HepG2 (cell line): Measurements from ENCODE around the gene LSM14B. TPM values are rescaled to one million over a fixed set of nuclear protein-coding genes. Genes with fewer than 3 reads are reported as not detected.

Source experiments
- ATAC-seq: fragments of 200-7000 bp; cut with Tn5 transposase; 3 replicates; pipeline ENCODE4 v1.9.1; 2020; ENCODE audit warnings: mild to moderate bottlenecking, moderate library complexity
- BruUV-seq: library from RNA; stranded (reverse); fragments of 400-500 nt; replicated peaks from 2 replicates; lab custom pipeline; 2021; lab: Mats Ljungman, UMichigan
- CTCF ChIA-PET: fragments of 300-600 bp; formaldehyde crosslinking; extraction: SDS; loops from one replicate; lab custom pipeline; 2021; ENCODE audit warnings: low total read pairs, inconsistent platforms, low intra/inter-chr PET ratio; lab: Yijun Ruan, JAX
- POLR2A ChIA-PET: fragments of 350-600 bp; sonication (Branson Sonifier 250); formaldehyde crosslinking; loops from one replicate; lab custom pipeline; 2020; ENCODE audit warnings: antibody characterized with exemption, inconsistent platforms; lab: Yijun Ruan, JAX
- DNase-seq: peaks from one replicate; pipeline ENCODE4 v3.0.0-alpha.2; 2015; ENCODE audit warnings: low spot score
- FAIRE-seq: peaks from 3 replicates; lab custom pipeline; 2011; peaks lifted over from hg19 to GRCh38; lab: Jason Lieb, UNC
- H2AFZ ChIP-seq: one replicate; pipeline ENCODE4 v1.6.1; 2011; ENCODE audit warnings: low read length, inconsistent platforms
- H3K27ac ChIP-seq: fragments of 300-600 bp; 3 replicates; pipeline ENCODE4 v1.8.0; 2011; ENCODE audit warnings: mixed run types, mild to moderate bottlenecking, mixed read lengths, low read length, inconsistent platforms; ENCODE audit not compliant: insufficient read depth; ENCODE audit errors: extremely low read length
- H3K27me3 ChIP-seq, 2 experiments: fragments of 200-600 bp in 1 of 2; 2 replicates in 1 of 2; 3 replicates in 1 of 2; pipeline versions ENCODE4 v1.6.0 to v1.8.0; 2011; ENCODE audit warnings: low read length in 2 of 2, mild to moderate bottlenecking in 2 of 2, moderate library complexity in 2 of 2, inconsistent platforms in 1 of 2; ENCODE audit not compliant: insufficient read depth in 2 of 2, control insufficient read depth in 1 of 2
- H3K36me3 ChIP-seq, 2 experiments: fragments of 200-600 bp in 1 of 2; replicated peaks in 1 of 2; 2 replicates in 1 of 2; 3 replicates in 1 of 2; pipeline versions ENCODE4 v1.5.1 to v1.8.0; 2011; ENCODE audit warnings: low read length in 2 of 2, inconsistent platforms in 1 of 2; ENCODE audit not compliant: insufficient read depth in 2 of 2, control insufficient read depth in 1 of 2
- H3K4me1 ChIP-seq: 2 replicates; pipeline ENCODE4 v1.5.1; 2012; ENCODE audit warnings: low read length, inconsistent platforms; ENCODE audit not compliant: insufficient read depth
- H3K4me2 ChIP-seq: 2 replicates; pipeline ENCODE4 v1.6.0; 2011; ENCODE audit warnings: low read depth, low read length, inconsistent platforms
- H3K4me3 ChIP-seq, 3 experiments: fragments of 200-600 bp in 1 of 3; sonication (generic), shearing (Covaris generic) in 1 of 3; replicated peaks in 1 of 3; 2 replicates each; pipeline ENCODE4 v1.5.1; 2011 to 2016; ENCODE audit warnings: low read length in 3 of 3, inconsistent platforms in 2 of 3, low read depth in 2 of 3, mild to moderate bottlenecking in 2 of 3, control low read depth in 1 of 3, mixed read lengths in 1 of 3; ENCODE audit not compliant: insufficient read depth in 1 of 3
- H3K79me2 ChIP-seq: one replicate; pipeline ENCODE4 v1.6.1; 2011; ENCODE audit warnings: low read length, inconsistent platforms; ENCODE audit not compliant: insufficient read depth
- H3K9ac ChIP-seq: 2 replicates; pipeline ENCODE4 v1.6.0; 2011; ENCODE audit warnings: mild to moderate bottlenecking, low read depth, low read length, inconsistent platforms; ENCODE audit not compliant: insufficient read depth
- H3K9me3 ChIP-seq: 2 replicates; pipeline ENCODE4 v1.5.1; 2012; ENCODE audit warnings: mild to moderate bottlenecking, low read length
- H4K20me1 ChIP-seq: 2 replicates; pipeline ENCODE4 v1.6.0; 2011; ENCODE audit warnings: inconsistent platforms, mild to moderate bottlenecking, low read length, moderate library complexity; ENCODE audit not compliant: insufficient read depth
- CBX1 ChIP-seq: IDR thresholded peaks from one replicate; pipeline ENCODE4 v1.6.1; 2016; ENCODE audit warnings: antibody characterized with exemption, low read depth
- U2AF1 ChIP-seq: fragments of 200-400 bp; formaldehyde crosslinking; optimal IDR thresholded peaks from 2 replicates; pipeline ENCODE3; 2017; ENCODE audit warnings: mild to moderate bottlenecking, low read depth, low read length
- ZNF569 ChIP-seq: sonication (generic); formaldehyde crosslinking; IDR thresholded peaks from 2 replicates; pipeline ENCODE4 v1.5.0; 2020; ENCODE audit warnings: mild to moderate bottlenecking, missing genetic modification reagents, moderate library complexity, borderline replicate concordance
- WGBS: methylation state at CpG from one replicate; pipeline ENCODE4 v1.1.6; 2017; ENCODE audit warnings: low lambda C conversion rate; 5-methylcytosine and 5-hydroxymethylcytosine counted together
- in situ Hi-C: cut with HindIII; loops from 2 replicates; pipeline ENCODE4 v1.10.0; 2017; ENCODE audit warnings: low pct_unique_long_range_greater_than_20kb; ENCODE audit not compliant: extremely low pct_ligation_motif_present
- intact Hi-C: fragments of 100-400 bp; cut with micrococcal nuclease; formaldehyde crosslinking; loops from one replicate; pipeline ENCODE4 v1.10.0; 2022; ENCODE audit not compliant: unreplicated experiment
- polyA plus RNA-seq, 8 experiments: library from polyadenylated mRNA; depleted of rRNA in 3 of 8; stranded (reverse) in 7 of 8; unstranded in 1 of 8; fragments of >200 nt; fragmentation: Illumina TruSeq in 4 of 8; extraction: Trizol in 4 of 8; gene quantifications; 2 replicates each; pipeline versions ENCODE4 v1.2.1 to v1.2.3, GENCODE V29; 2011 to 2016; ENCODE audit warnings: low read depth in 4 of 8, missing spikeins in 1 of 8, mixed read lengths in 1 of 8; ENCODE audit not compliant: insufficient read depth in 1 of 8
- total RNA-seq, 5 experiments: library from RNA; depleted of rRNA; stranded (reverse); fragments of >200 nt; fragmentation: Illumina TruSeq; extraction: Trizol; gene quantifications; 2 replicates each; pipeline ENCODE4 v1.2.3, GENCODE V29; 2016; ENCODE audit warnings: low read depth in 1 of 5
- TF ChIP-seq, protein P1 (sequence below): IDR thresholded peaks from 2 replicates; pipeline ENCODE4 v1.4.0; 2020; ENCODE audit warnings: mild to moderate bottlenecking, missing genetic modification reagents
- TF ChIP-seq, protein P2 (sequence below): sonication (generic); formaldehyde crosslinking; conservative IDR thresholded peaks from 2 replicates; pipeline ENCODE4 v1.8.0; 2022; ENCODE audit warnings: low read depth, missing genetic modification reagents
- TF ChIP-seq, protein P3 (sequence below): sonication (generic); formaldehyde crosslinking; IDR thresholded peaks from 2 replicates; pipeline ENCODE4 v1.5.1; 2020; ENCODE audit warnings: mild to moderate bottlenecking, missing genetic modification reagents, moderate library complexity

LSM14B gene
- total and polyA plus RNA-seq, 2 of the 13 experiments (the other 11 are each of a cell fraction or from before 2014, with no cell fraction given), result 43.3 to 79.2 TPM

DNA sequence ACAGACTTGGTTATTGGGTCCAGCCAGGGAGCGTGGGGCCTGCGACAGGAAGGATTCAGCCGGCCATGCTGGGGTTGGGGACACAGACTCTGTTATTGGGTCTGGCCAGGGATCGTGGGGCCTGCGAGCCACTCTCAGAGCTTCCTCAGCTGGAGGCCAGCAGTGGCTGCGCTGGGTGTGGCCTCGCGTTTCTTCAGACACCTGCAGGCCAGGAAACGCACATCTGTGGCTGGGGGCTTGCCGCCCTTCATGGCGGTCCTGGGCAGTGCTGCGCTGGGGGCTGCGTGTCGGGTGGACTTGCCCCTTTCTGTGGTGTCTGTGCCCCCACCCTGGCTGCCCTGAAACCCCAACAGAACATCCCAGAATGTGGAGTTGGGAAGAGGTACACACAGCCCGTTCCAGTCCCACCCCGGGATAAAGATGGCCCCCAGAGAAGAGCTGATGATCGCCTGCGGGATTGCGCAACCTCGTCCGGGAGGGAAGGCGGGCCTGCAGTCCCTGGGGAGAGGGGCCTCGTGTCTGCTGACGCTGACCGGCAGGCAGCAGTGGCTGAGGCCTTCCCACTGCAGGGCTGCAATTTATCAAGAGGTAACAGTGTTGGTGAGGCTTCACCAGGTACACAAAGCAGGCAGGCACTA, 43.6 kb downstream of the LSM14B start (continued):
- TF ChIP-seq, protein P1, sequence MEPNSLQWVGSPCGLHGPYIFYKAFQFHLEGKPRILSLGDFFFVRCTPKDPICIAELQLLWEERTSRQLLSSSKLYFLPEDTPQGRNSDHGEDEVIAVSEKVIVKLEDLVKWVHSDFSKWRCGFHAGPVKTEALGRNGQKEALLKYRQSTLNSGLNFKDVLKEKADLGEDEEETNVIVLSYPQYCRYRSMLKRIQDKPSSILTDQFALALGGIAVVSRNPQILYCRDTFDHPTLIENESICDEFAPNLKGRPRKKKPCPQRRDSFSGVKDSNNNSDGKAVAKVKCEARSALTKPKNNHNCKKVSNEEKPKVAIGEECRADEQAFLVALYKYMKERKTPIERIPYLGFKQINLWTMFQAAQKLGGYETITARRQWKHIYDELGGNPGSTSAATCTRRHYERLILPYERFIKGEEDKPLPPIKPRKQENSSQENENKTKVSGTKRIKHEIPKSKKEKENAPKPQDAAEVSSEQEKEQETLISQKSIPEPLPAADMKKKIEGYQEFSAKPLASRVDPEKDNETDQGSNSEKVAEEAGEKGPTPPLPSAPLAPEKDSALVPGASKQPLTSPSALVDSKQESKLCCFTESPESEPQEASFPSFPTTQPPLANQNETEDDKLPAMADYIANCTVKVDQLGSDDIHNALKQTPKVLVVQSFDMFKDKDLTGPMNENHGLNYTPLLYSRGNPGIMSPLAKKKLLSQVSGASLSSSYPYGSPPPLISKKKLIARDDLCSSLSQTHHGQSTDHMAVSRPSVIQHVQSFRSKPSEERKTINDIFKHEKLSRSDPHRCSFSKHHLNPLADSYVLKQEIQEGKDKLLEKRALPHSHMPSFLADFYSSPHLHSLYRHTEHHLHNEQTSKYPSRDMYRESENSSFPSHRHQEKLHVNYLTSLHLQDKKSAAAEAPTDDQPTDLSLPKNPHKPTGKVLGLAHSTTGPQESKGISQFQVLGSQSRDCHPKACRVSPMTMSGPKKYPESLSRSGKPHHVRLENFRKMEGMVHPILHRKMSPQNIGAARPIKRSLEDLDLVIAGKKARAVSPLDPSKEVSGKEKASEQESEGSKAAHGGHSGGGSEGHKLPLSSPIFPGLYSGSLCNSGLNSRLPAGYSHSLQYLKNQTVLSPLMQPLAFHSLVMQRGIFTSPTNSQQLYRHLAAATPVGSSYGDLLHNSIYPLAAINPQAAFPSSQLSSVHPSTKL, result no peak
- TF ChIP-seq, protein P2, sequence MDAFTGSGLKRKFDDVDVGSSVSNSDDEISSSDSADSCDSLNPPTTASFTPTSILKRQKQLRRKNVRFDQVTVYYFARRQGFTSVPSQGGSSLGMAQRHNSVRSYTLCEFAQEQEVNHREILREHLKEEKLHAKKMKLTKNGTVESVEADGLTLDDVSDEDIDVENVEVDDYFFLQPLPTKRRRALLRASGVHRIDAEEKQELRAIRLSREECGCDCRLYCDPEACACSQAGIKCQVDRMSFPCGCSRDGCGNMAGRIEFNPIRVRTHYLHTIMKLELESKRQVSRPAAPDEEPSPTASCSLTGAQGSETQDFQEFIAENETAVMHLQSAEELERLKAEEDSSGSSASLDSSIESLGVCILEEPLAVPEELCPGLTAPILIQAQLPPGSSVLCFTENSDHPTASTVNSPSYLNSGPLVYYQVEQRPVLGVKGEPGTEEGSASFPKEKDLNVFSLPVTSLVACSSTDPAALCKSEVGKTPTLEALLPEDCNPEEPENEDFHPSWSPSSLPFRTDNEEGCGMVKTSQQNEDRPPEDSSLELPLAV, result no peak
- TF ChIP-seq U2AF1 (no peak), CBX1 (no peak)

DNA sequence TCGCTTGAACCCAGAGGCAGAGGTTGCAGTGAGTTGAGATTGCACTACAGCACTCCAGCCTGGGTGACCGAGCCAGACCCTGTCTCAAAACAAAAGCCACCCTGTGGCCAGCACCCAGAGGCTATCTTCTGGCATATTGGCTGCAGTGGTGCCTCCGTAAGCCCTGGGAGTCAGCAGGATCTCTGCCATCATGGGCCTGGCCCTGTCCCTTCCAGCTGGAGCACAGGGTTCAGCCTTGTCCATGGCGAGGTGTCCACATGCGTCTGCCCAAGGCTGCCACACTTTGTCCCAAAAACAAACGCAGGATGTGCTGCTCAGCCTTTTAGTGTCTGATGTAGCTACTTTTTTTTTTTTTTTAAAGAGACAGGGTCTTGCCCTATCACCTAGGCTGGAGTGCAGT, 45.2 kb downstream of the LSM14B start:
- no peaks in the 10 kb centered on the region for H3K9me3 ChIP-seq
- ATAC-seq (no peak), FAIRE-seq (no peak), DNase-seq (no peak)
- no peak overlapping the region for H3K4me2 ChIP-seq
- ChIA-PET POLR2A (interaction anchor here (1.4 kb wide), 1 partner anchor 11 kb away, joined by 6 read pairs; no protein-coding TSS in a partner anchor), CTCF (no interaction called here)
- no peaks in the 10 kb centered on the region for H3K79me2 ChIP-seq
- BruUV-seq, result no TSS peak
- H3K36me3 ChIP-seq, result peaks cover 51 to 68% of the 10 kb centered on the region in 2 experiments; a peak in 4 of 5 replicates
- no peak overlapping the region for H3K27ac ChIP-seq
- H3K27me3 ChIP-seq, result no peaks in the 10 kb centered on the region
- TF ChIP-seq, protein P3, sequence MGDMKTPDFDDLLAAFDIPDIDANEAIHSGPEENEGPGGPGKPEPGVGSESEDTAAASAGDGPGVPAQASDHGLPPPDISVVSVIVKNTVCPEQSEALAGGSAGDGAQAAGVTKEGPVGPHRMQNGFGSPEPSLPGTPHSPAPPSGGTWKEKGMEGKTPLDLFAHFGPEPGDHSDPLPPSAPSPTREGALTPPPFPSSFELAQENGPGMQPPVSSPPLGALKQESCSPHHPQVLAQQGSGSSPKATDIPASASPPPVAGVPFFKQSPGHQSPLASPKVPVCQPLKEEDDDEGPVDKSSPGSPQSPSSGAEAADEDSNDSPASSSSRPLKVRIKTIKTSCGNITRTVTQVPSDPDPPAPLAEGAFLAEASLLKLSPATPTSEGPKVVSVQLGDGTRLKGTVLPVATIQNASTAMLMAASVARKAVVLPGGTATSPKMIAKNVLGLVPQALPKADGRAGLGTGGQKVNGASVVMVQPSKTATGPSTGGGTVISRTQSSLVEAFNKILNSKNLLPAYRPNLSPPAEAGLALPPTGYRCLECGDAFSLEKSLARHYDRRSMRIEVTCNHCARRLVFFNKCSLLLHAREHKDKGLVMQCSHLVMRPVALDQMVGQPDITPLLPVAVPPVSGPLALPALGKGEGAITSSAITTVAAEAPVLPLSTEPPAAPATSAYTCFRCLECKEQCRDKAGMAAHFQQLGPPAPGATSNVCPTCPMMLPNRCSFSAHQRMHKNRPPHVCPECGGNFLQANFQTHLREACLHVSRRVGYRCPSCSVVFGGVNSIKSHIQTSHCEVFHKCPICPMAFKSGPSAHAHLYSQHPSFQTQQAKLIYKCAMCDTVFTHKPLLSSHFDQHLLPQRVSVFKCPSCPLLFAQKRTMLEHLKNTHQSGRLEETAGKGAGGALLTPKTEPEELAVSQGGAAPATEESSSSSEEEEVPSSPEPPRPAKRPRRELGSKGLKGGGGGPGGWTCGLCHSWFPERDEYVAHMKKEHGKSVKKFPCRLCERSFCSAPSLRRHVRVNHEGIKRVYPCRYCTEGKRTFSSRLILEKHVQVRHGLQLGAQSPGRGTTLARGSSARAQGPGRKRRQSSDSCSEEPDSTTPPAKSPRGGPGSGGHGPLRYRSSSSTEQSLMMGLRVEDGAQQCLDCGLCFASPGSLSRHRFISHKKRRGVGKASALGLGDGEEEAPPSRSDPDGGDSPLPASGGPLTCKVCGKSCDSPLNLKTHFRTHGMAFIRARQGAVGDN (CRISPR knock-in tag), result 0 out of 2 replicates have a peak, but pooled peaks have one; percentile 13
- TF ChIP-seq ZNF569 (CRISPR knock-in tag), result no peak
- no peak overlapping the region for H3K9ac ChIP-seq
- WGBS, result 96% methylated on average over 6 of the region's 6 CpGs
- in situ Hi-C loops (no loop called here), intact Hi-C loops (no loop called here)
- no peaks in the 10 kb centered on the region for H4K20me1 ChIP-seq
- no peaks in the 10 kb centered on the region for H3K4me1 ChIP-seq
- H3K4me3 ChIP-seq, result no peak overlapping the region
- no peak overlapping the region for H2AFZ ChIP-seq
